Measurements from ENCODE around the gene ADAM19.

DNA sequence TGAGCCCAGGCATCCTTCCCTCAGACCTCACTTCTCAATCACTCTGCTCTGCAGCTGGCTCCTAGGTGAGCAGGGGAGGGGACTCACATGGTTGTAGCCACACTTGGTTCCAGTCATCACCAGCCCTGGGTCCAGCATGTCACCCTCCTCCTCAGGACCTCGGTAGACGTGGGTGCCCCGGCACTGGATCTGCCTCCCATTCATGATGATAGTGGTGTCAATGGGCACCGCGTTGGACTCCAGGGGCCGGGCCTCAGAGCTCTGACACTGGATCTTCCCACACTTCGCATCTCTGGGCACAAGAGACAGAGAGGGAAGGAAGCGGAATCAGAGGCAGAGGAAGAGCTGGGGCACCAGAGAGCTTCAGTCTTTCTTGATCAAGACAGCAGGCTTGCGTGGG is 82.7 kb downstream of the ADAM19 start:
- TF ChIP-seq, protein P1, sequence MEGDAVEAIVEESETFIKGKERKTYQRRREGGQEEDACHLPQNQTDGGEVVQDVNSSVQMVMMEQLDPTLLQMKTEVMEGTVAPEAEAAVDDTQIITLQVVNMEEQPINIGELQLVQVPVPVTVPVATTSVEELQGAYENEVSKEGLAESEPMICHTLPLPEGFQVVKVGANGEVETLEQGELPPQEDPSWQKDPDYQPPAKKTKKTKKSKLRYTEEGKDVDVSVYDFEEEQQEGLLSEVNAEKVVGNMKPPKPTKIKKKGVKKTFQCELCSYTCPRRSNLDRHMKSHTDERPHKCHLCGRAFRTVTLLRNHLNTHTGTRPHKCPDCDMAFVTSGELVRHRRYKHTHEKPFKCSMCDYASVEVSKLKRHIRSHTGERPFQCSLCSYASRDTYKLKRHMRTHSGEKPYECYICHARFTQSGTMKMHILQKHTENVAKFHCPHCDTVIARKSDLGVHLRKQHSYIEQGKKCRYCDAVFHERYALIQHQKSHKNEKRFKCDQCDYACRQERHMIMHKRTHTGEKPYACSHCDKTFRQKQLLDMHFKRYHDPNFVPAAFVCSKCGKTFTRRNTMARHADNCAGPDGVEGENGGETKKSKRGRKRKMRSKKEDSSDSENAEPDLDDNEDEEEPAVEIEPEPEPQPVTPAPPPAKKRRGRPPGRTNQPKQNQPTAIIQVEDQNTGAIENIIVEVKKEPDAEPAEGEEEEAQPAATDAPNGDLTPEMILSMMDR (IDR thresholded peaks at IDR 0.05) = no peak
- TF ChIP-seq EZH2 (IDR thresholded peaks at IDR 0.05) (no peak), EZH2phosphoT487 (IDR thresholded peaks at IDR 0.05) (no peak)
